Upper lobe of left lung (tissue), 6 donors: ENCODE results near the gene VWA5B2. TPM values are rescaled to one million over a fixed set of nuclear protein-coding genes. Genes with fewer than 3 reads are reported as not detected.
A peak's percentile ranks its signal among the peaks of the same experiment; 100 is the strongest.

Source experiments
- ATAC-seq, 2 donors: fragments of 200-7000 bp; cut with Tn5 transposase; one replicate each; pipeline ENCODE4 v1.9.1; 2022; ENCODE audit warnings: mild to moderate bottlenecking in 2 of 2, moderate library complexity in 2 of 2; ENCODE audit not compliant: low FRiP score in 2 of 2
- DNase-seq, 2 donors: peaks; one replicate each; pipeline ENCODE4 v3.0.0-alpha.2; 2019 to 2020
- H3K27ac ChIP-seq, 4 donors: fragments of 200-600 bp; sonication (generic); one replicate each; pipeline ENCODE4 v1.5.1; 2016 to 2019
- H3K27me3 ChIP-seq, 4 donors: fragments of 200-600 bp; sonication (generic); one replicate each; pipeline ENCODE4 v1.5.1; 2017 to 2019
- H3K36me3 ChIP-seq, 4 donors: fragments of 200-600 bp; sonication (generic); one replicate each; pipeline ENCODE4 v1.5.1; 2016 to 2019
- H3K4me1 ChIP-seq, 4 donors: fragments of 200-600 bp; sonication (generic); one replicate each; pipeline ENCODE4 v1.5.1; 2018 to 2019
- H3K4me3 ChIP-seq, 4 donors: fragments of 200-600 bp; sonication (generic); one replicate each; pipeline ENCODE4 v1.5.1; 2017 to 2019; ENCODE audit warnings: mild to moderate bottlenecking in 2 of 4, moderate library complexity in 1 of 4
- H3K9me3 ChIP-seq, 4 donors: fragments of 200-600 bp; sonication (generic); one replicate each; pipeline ENCODE4 v1.5.1; 2018 to 2019
- CTCF ChIP-seq, 6 experiments: fragments of 450-650 bp in 4 of 6; fragments of 200-600 bp in 2 of 6; sonication (generic) in 2 of 6; IDR thresholded peaks; one replicate each; pipeline ENCODE4 v1.5.1; 2016 to 2019; ENCODE audit warnings: antibody characterized with exemption in 6 of 6
- EP300 ChIP-seq, 4 donors: sonication (generic); formaldehyde crosslinking; IDR thresholded peaks; one replicate each; pipeline ENCODE4 v1.5.1; 2017; ENCODE audit warnings: antibody characterized with exemption in 4 of 4, control low read depth in 2 of 4
- POLR2A ChIP-seq, 4 donors: fragments of 450-650 bp; IDR thresholded peaks; one replicate each; pipeline ENCODE4 v1.5.1; 2016 to 2017; ENCODE audit warnings: antibody characterized with exemption in 4 of 4, mild to moderate bottlenecking in 2 of 4
- POLR2AphosphoS5 ChIP-seq, 2 donors: sonication (generic); formaldehyde crosslinking; IDR thresholded peaks; one replicate each; pipeline ENCODE4 v1.5.1; 2017; ENCODE audit warnings: antibody characterized with exemption in 2 of 2
- WGBS, 2 donors: methylation state at CpG; one replicate each; pipeline ENCODE4 v1.1.5; 2017 to 2018; 5-methylcytosine and 5-hydroxymethylcytosine counted together
- total RNA-seq, 6 donors: library from RNA; depleted of rRNA in 4 of 6; stranded (reverse); fragments of >200 nt in 4 of 6; gene quantifications; one replicate each; pipeline versions ENCODE4 v1.1.0 to v1.2.1, GENCODE V29; 2016 to 2021
- donor health status: DM: no; HTN: no; CAD: no; lungs with moderate emphysema.
- donor health status: DM: no; HTN: yes; CAD: no; lungs with severe emphysema.

VWA5B2 gene
- total RNA-seq, 6 donors from 2014 or later: 0.17 to 1.2 (median 0.51) TPM; not detected in 1

GRCh38 chr3:184258926-184259325 lies 29.5 kb downstream of the VWA5B2 start:
- H3K9me3 ChIP-seq: no peaks in the 10 kb centered on the region
- ATAC-seq: no peak
- 90 to 95% methylated on average over 3 to 5 of the region's 5 CpGs for WGBS, 2 donors
- no peak for DNase-seq
- H3K36me3 ChIP-seq: peaks cover 0 to 3% (median 0%) of the 10 kb centered on the region in 4 donors
- TF ChIP-seq POLR2AphosphoS5 (IDR thresholded peaks at IDR 0.05) (no peak), CTCF (IDR thresholded peaks at IDR 0.05) (no peak), EP300 (IDR thresholded peaks at IDR 0.05) (no peak), POLR2A (IDR thresholded peaks at IDR 0.05) (no peak)
- no peak overlapping the region for H3K27ac ChIP-seq
- peaks cover 0 to 32% (median 16%) of the 10 kb centered on the region in 4 donors for H3K27me3 ChIP-seq
- H3K4me3 ChIP-seq: no peak overlapping the region
- H3K4me1 ChIP-seq: peaks cover 30 to 35% (median 32%) of the 10 kb centered on the region in 4 donors

GRCh38 chr3:184259396-184259877 lies 30.1 kb downstream of the VWA5B2 start:
- peak overlapping the region in 1 of 4 donors; percentile 23 for H3K4me3 ChIP-seq
- H3K27me3 ChIP-seq: peaks cover 0 to 32% (median 16%) of the 10 kb centered on the region in 4 donors

GRCh38 chr3:184259878-184260723 lies 30.7 kb downstream of the VWA5B2 start:
- no peak overlapping the region for H3K27ac ChIP-seq
- H3K9me3 ChIP-seq: no peaks in the 10 kb centered on the region
- H3K36me3 ChIP-seq: peaks cover 0 to 3% (median 0%) of the 10 kb centered on the region in 4 donors
- TF ChIP-seq POLR2A (IDR thresholded peaks at IDR 0.05) (no peak), POLR2AphosphoS5 (IDR thresholded peaks at IDR 0.05) (no peak), CTCF (IDR thresholded peaks at IDR 0.05) (no peak), EP300 (IDR thresholded peaks at IDR 0.05) (no peak)
- peak in 1 of 2 donors; percentile 91 for DNase-seq
- peaks cover 0 to 32% (median 16%) of the 10 kb centered on the region in 4 donors for H3K27me3 ChIP-seq
- WGBS, 2 donors: 3 to 4% methylated on average over 13 to 35 of the region's 91 CpGs
- H3K4me3 ChIP-seq: peak overlapping the region in 3 of 4 donors; percentile 49 to 62 (median 55)
- peaks cover 30 to 35% (median 32%) of the 10 kb centered on the region in 4 donors for H3K4me1 ChIP-seq
- ATAC-seq: peak in 1 of 2 donors; percentile 76

More at GRCh38 chr3:184259396-184259877, 30.1 kb downstream of the VWA5B2 start:
- Histone ChIP-seq H3K9me3 (no peaks in the 10 kb centered on the region), H3K4me1 (peaks cover 30 to 35% (median 32%) of the 10 kb centered on the region in 4 donors), H3K27ac (no peak overlapping the region), H3K36me3 (peaks cover 0 to 3% (median 0%) of the 10 kb centered on the region in 4 donors)
- ATAC-seq (peak in 1 of 2 donors; percentile 2), DNase-seq (no peak)
- no peak for TF ChIP-seq CTCF (IDR thresholded peaks at IDR 0.05)
- TF ChIP-seq EP300 (IDR thresholded peaks at IDR 0.05): no peak
- TF ChIP-seq POLR2A (IDR thresholded peaks at IDR 0.05): no peak
- no peak for TF ChIP-seq POLR2AphosphoS5 (IDR thresholded peaks at IDR 0.05)
- WGBS, 2 donors: 27 to 40% methylated on average over 9 to 16 of the region's 28 CpGs

GRCh38 chr3:184260724-184261269 lies 31.4 kb downstream of the VWA5B2 start:
- H3K4me1 ChIP-seq: peaks cover 30 to 35% (median 32%) of the 10 kb centered on the region in 4 donors
- peak in 1 of 2 donors; percentile 88 for DNase-seq
- WGBS, 2 donors: 2% methylated on average over 12 to 14 of the region's 49 CpGs

More at GRCh38 chr3:184260724-184261269, 31.4 kb downstream of the VWA5B2 start:
- no peak for ATAC-seq
- H3K27me3 ChIP-seq: peaks cover 0 to 32% (median 16%) of the 10 kb centered on the region in 4 donors
- H3K9me3 ChIP-seq: no peaks in the 10 kb centered on the region
- peaks cover 0 to 3% (median 0%) of the 10 kb centered on the region in 4 donors for H3K36me3 ChIP-seq
- TF ChIP-seq POLR2A (IDR thresholded peaks at IDR 0.05): no peak
- TF ChIP-seq POLR2AphosphoS5 (IDR thresholded peaks at IDR 0.05): no peak
- no peak for TF ChIP-seq CTCF (IDR thresholded peaks at IDR 0.05)
- no peak for TF ChIP-seq EP300 (IDR thresholded peaks at IDR 0.05)
- H3K27ac ChIP-seq: no peak overlapping the region
- H3K4me3 ChIP-seq: peak overlapping the region in 3 of 4 donors; percentile 49 to 62 (median 55)
